HUDEP-2 (cell line): ENCODE data around the gene TRPT1.

Source experiments
- DNase-seq, 76 experiments: peaks; one replicate each; lab custom pipeline; 2025; ENCODE audit not compliant: unreplicated experiment in 76 of 76; lab: John Stamatoyannopoulos, UW

TRPT1 gene

DNA sequence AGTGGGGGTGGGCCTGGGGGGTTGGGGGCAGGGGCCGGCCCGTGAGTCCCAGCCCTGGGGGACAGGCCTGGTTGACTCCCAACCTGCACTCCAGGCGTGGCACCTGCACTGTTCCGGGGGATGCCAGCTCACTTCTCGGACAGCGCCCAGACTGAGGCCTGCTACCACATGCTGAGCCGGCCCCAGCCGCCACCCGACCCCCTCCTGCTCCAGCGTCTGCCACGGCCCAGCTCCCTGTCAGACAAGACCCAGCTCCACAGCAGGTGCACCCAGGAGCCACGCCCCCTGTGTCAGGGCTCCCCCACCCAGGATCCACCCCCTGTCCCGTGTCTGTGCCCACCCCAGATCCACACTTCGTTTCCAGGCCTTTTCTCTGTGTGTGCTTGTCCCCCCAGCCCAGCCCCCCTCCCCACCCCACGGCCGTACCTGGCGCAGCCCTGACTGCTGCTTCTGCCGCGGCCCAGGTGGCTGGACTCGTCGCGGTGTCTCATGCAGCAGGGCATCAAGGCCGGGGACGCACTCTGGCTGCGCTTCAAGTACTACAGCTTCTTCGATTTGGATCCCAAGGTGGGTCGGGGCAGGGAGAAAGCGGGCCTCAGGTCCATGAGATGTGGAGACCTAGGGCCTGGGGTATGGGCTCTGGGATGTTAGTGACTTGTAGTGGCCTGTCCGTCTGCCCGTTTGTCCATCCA lies 14.7 kb downstream of the TRPT1 start:
- DNase-seq: no peak

- no peak for DNase-seq
Observed at GRCh38 chr11:64210301-64211020, 15.5 kb downstream of the TRPT1 start.

DNA sequence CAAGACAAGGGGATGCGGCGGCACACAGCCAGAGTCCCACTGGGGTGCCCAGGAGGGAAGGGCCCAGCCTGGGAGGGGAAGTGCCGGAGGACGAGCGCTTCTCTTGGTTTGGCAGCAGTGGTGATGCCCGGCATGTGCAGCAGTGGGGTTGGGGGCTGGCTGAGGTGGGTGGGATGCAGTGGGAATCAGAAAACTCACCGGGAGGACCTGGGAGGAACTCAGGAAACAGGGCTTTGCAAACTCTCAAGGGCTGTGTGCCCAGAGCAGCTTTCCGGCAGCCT lies 16.5 kb downstream of the TRPT1 start:
- no peak for DNase-seq

DNA sequence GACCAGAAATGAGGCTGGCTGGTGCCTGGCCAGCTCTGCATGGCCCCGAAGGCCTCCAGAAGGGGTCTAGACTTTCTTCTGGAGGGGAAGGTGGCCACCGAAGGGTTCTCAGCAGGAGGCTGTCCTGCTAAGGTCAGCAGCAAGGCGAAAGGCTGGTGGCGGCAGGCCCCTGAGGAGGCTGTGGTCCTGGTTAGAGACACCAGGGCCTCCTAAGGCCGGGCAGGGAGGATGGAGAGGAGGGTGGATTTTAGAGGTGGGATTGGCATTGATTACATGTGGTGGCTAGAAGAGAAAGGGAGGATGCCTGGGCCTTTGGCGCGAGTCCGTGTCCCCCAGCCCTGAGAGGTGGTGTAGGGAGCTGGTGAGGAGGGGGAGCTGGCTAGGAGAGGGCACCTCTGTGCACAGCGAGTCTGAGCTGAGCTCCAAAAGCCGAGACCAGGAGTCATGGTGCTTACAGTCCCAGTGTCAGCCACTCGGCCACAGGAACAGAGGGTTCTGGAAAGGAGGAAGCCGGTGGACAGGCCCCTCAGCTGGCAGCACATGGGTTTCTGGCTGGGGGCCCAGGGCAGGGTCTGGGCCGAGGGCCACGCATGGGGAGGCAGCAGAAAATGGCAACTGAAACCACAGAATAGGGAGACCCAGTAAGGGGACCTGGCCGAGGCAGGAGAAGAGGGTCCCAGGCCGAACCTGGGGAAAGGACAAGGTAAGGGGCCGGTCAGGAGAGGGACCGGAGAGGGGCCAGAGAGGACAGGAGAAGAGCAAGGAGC lies 17.0 kb downstream of the TRPT1 start:
- DNase-seq: no peak

- DNase-seq: no peak
Observed at GRCh38 chr11:64208086-64208795, 17.7 kb downstream of the TRPT1 start.

GRCh38 chr11:64207256-64208085 lies 18.5 kb downstream of the TRPT1 start:
- peak in 61 of 76 experiments; percentile 8 to 81 (median 48) for DNase-seq

- peak in 68 of 76 experiments; percentile 20 to 81 (median 65) for DNase-seq
Observed at GRCh38 chr11:64206457-64207255, 19.3 kb downstream of the TRPT1 start, which contains the start of gene FERMT3. Gene FERMT3, plus strand, starts transcription at chr11:64206721. Its CDS starts 644 bp downstream, at chr11:64207365.

DNA sequence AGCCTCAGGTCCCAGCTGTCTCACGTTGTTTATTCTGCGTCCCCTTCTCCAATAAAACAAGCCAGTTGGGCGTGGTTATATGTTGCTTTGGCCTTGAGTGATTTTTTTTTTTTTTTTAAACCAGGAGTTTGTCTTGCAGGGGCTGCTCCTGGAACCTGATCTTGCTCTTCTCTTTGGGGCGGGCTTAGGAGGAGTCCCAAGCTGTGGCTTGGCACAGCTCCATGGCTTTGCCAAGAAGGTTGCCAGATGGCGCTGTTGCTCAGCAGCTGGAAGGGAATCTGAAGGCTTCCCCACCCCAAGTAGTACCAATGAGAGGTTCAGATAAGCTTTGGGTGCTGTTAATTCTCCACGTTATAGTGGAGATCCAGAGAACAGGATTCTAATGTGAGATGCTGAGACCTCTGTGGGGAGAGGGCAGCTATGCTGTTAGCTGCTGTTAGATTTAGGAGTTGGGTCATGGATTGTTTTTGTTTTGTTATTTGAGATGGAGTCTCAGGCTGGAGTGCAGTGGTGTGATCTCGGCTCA lies 21.5 kb downstream of the TRPT1 start:
- peak in 71 of 76 experiments; percentile 44 to 94 (median 84) for DNase-seq

DNA sequence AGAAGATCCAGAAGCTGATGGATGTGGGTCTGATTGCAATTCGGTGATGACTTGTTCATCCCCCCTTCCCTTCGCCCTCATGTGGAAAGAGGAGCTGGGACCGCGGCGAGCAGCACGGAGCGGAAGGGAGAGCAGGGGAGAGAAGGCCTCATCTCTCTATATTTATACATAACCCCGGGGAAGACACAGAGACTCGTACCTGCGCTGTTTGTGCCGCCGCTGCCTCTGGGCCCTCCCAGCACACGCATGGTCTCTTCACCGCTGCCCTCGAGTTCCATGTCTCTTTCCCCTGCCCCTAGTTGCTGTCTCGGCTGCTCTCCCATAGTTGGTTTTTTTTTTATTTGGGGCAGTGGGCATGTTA lies 21.9 kb downstream of the TRPT1 start:
- DNase-seq: no peak

GRCh38 chr11:64203421-64204079 lies 22.4 kb downstream of the TRPT1 start:
- no peak for DNase-seq

GRCh38 chr11:64202992-64203391 lies 23.0 kb downstream of the TRPT1 start:
- DNase-seq: no peak

- DNase-seq: no peak
Observed at GRCh38 chr11:64201543-64201942, 24.4 kb downstream of the TRPT1 start.

- DNase-seq: no peak
Observed at GRCh38 chr11:64198511-64198910, 27.5 kb downstream of the TRPT1 start.

GRCh38 chr11:64196626-64197025 lies 29.4 kb downstream of the TRPT1 start:
- no peak for DNase-seq

GRCh38 chr11:64192434-64192833 lies 33.6 kb downstream of the TRPT1 start:
- DNase-seq: no peak

- peak in 3 of 76 experiments; percentile 3 to 12 (median 8) for DNase-seq
Observed at GRCh38 chr11:64186492-64187165, 39.4 kb downstream of the TRPT1 start.

GRCh38 chr11:64185693-64186491 lies 40.1 kb downstream of the TRPT1 start, which contains the start of gene STIP1:
Gene STIP1, plus strand, starts transcription at chr11:64186171. Its CDS starts 91 bp downstream, at chr11:64186262.
- peak in 75 of 76 experiments; percentile 91 to 100 (median 99) for DNase-seq
